ENCODE measurements around the gene EML4.

EML4 gene

GRCh38 chr2:42307180-42307579 lies 138.0 kb downstream of the EML4 start:
- no peak for DNase-seq (ENCODE audit: low spot score)

- no peak for DNase-seq (ENCODE audit: low spot score)
Observed at GRCh38 chr2:42309366-42309765, 140.2 kb downstream of the EML4 start.

- DNase-seq (ENCODE audit: low spot score): no peak
Observed at GRCh38 chr2:42310007-42310515, 140.9 kb downstream of the EML4 start.

GRCh38 chr2:42312106-42312505 lies 143.0 kb downstream of the EML4 start:
- no peak for DNase-seq (ENCODE audit: low spot score)

- no peak for DNase-seq (ENCODE audit: low spot score)
Observed at GRCh38 chr2:42314892-42315468, 145.8 kb downstream of the EML4 start.

GRCh38 chr2:42315844-42316470 lies 146.8 kb downstream of the EML4 start:
- no peak for DNase-seq (ENCODE audit: low spot score)

GRCh38 chr2:42316910-42317309 lies 147.8 kb downstream of the EML4 start:
- DNase-seq (ENCODE audit: low spot score): no peak

GRCh38 chr2:42317486-42317885 lies 148.3 kb downstream of the EML4 start:
- no peak for DNase-seq (ENCODE audit: low spot score)

GRCh38 chr2:42317945-42318344 lies 148.8 kb downstream of the EML4 start:
- DNase-seq (ENCODE audit: low spot score): no peak

GRCh38 chr2:42319265-42319664 lies 150.1 kb downstream of the EML4 start:
- DNase-seq (ENCODE audit: low spot score): no peak

GRCh38 chr2:42321452-42322064 lies 152.4 kb downstream of the EML4 start:
- no peak for DNase-seq (ENCODE audit: low spot score)

GRCh38 chr2:42324244-42324643 lies 155.1 kb downstream of the EML4 start:
- no peak for DNase-seq (ENCODE audit: low spot score)

GRCh38 chr2:42324949-42325348 lies 155.8 kb downstream of the EML4 start:
- DNase-seq (ENCODE audit: low spot score): no peak

GRCh38 chr2:42325609-42326008 lies 156.5 kb downstream of the EML4 start:
- DNase-seq (ENCODE audit: low spot score): no peak

- DNase-seq (ENCODE audit: low spot score): no peak
Observed at GRCh38 chr2:42327125-42327524, 158.0 kb downstream of the EML4 start.

GRCh38 chr2:42328148-42328833 lies 159.1 kb downstream of the EML4 start:
- peak; percentile 24 for DNase-seq (ENCODE audit: low spot score)

- no peak for DNase-seq (ENCODE audit: low spot score)
Observed at GRCh38 chr2:42328923-42329322, 159.8 kb downstream of the EML4 start.

- DNase-seq (ENCODE audit: low spot score): no peak
Observed at GRCh38 chr2:42329736-42330135, 160.6 kb downstream of the EML4 start.

GRCh38 chr2:42331569-42332284 lies 162.6 kb downstream of the EML4 start:
- no peak for DNase-seq (ENCODE audit: low spot score)

GRCh38 chr2:42332575-42332974 lies 163.4 kb downstream of the EML4 start:
- no peak for DNase-seq (ENCODE audit: low spot score)

- no peak for DNase-seq (ENCODE audit: low spot score)
Observed at GRCh38 chr2:42333579-42333978, 164.4 kb downstream of the EML4 start.

- no peak for DNase-seq (ENCODE audit: low spot score)
Observed at GRCh38 chr2:42334220-42334619, 165.1 kb downstream of the EML4 start.

Data from hematopoietic multipotent progenitor cell treated with erythropoietin and hydrocortisone succinate and interleukin-3 and kit ligand, for 15 days (in vitro differentiated cells).